GM21528 (cell line): ENCODE measurements around the gene HYAL3.
"Not testable (repeated sequence)": the region's sequence is repeated elsewhere in the genome, so short reads cannot be mapped to it uniquely, and the experiment has no call there.

ENCODE experiments used
- ATAC-seq: cut with Tn5 transposase; IDR thresholded peaks from one replicate; pipeline ENCODE4 v1.9.1; 2021; ENCODE audit warnings: mild to moderate bottlenecking, moderate library complexity; ENCODE audit not compliant: unreplicated experiment, low FRiP score

Gene HYAL3

DNA sequence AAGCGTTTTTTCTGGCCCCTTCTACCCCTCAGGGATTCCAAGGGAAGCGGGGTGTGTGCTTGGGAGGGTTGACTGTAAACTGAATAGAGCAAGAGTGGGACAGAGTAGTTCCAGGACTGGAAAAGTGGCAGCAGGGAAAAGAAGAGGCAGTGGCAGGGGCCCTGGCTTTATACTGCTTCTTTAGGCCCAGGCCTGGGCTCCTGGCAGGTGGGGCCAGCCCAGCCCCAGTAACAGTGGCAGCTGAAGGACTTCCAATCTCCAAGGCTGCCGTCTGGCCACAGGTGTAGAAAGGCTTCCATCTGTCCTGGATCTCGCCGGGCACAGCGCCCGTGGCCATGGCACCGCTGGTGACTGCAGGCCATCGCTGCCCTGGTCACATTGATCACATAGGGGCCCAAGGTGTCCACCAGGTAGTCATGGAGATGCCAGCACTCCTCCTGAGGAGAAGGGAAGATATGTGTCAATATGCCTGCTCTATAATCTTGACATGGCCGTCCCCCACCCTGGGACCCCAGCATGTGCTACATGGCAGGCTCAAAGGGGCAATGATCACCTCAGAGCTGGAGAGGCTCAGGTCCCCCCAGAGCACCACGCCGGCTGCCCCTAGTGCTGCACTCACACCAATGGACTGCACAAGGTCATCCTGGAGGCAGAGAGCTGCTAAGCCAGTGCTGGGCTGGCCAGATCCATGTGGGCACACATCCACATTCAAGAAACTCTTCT lies 6.0 kb downstream of the HYAL3 start:
- no peak for ATAC-seq

DNA sequence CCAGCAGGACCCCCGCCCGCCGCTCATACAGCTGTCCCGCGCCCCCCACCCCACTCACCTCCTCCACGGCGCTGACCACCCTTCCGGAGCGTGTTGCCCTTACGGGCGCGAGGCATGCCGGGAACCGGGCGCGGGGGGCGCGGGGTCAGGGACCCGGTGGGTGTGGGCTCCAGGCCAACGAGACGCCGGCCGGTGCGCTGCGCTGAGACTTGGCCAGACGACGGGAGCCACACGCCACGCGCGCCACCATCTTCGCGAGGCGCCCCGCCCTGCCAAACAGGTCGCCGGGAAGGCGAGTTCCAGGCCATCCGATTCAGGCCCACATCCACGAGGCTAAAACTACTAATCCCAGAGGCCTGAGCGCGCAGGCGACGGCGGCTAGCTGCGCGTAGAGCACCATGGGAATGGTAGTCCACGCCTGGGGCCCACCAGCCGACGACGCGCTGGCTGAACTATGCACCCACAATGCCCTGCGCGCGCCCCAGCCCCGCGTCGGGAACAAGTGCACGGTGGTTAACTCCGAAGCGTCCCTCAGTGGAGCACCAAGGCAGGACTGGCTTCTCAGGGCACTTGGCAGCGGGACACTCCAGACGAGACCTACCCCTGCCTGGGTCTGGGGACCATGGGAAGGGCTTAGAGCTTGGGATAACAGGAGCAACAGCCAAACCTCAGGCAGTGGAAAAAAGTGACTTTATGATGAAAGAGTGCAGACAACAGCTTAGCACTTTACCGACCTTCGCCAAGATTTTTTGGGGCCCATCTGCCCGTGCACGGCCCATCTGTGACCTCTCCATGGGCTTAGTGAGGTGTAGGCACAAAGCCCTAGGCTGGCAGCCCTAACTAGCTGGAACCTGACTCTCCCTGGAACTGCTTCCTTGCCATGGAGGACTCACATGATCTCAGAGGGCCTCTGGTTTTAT lies 6.8 kb downstream of the HYAL3 start, which contains the start of gene IFRD2:
TSS of gene IFRD2 (minus strand) at position 271 of the 920 bp plus-strand sequence. CDS start at position 116, 155 bp downstream.
- ATAC-seq: peak; percentile 83

DNA sequence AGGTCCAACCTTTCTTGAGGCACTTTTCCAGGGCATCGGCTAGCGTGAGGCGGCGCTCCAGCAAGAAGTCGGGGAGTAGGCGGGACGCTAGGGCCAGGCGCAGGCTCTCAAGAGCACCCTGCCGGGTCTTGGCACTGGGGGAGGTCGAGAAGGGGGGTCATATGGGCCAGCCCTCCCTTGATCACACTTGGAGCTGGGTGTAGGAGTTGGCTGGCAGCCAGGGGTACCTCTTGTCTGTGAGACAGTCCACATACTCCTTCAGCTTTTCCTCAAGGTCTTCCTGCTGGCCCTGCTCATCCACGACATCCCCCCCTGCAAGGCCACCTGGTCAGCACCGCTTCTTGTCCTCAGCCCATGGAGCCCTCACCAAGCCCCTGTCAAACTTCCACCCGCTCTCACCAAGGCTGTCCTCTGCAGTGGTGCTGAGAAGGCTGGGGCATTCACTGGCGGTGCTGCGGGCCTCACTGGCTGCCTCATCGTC lies 9.0 kb downstream of the HYAL3 start:
- no peak for ATAC-seq

DNA sequence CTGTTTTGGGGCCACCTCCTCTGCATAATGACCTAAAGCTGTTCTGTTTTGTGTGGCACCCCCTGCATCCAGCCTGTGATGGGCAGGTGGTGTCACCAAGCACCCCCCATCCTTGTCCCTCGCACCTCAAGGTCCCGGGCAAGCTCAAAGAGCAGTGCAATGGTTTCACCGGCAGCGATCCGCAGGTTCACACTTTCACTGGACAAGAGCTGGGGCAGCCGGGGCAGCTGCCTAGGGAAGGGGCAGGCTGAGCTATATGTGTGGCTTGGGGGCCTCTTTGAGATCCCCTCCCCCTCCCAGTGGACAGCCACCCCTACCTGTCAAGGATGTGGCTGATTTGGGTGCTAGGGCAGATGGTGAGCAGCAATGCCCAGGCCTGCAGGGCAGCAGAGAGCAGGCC lies 10.1 kb downstream of the HYAL3 start:
- no peak for ATAC-seq

DNA sequence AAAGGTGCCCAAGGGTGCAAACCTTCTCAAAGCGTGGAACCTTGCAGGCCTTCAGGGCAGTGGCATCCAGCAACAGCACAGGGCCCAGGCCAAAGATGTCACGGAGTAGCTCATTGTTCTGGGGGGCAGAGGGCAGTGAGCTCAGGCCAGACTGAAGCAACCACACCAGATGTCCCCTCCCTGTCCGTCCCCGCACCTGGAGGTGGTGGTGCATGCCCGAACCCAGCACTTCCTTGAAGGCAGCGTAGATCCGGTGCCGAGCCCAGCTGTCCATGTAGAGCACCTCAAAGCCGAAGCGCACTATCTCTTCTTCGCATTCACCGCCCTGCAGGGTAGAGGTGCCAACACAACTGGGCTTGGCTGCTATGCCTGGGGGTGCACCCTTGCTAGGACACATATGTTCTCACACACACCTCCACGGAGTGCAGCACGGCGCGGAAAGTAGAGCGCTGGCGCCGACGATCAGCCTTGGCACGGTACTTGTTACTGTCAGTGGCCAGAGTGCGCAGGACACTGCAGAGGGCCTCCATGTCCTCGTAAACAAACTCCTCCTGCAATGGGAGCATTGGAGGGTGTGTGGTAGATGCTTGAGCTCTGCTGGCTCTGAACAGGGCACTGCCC lies 10.7 kb downstream of the HYAL3 start:
- ATAC-seq: no peak

DNA sequence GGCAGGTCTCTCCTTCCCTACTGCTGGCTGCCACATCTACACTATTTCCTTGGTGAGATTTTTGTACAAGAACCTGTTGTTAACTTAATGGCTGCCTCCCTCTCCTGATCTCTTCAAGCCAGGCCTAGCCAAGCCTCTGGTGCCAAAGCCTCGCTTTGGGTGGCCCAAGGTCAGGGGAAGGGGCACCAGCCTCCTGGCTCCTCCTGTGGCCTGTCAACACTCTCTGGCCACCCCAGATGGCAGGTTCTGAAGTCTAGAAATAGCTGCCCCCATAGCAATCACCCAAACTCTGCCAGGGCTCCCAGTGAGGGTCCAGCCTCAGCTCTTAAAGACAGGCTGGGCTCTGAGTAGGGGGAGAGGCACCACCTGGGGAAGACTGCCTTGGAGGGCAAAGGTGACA lies 11.9 kb downstream of the HYAL3 start:
- no peak for ATAC-seq

DNA sequence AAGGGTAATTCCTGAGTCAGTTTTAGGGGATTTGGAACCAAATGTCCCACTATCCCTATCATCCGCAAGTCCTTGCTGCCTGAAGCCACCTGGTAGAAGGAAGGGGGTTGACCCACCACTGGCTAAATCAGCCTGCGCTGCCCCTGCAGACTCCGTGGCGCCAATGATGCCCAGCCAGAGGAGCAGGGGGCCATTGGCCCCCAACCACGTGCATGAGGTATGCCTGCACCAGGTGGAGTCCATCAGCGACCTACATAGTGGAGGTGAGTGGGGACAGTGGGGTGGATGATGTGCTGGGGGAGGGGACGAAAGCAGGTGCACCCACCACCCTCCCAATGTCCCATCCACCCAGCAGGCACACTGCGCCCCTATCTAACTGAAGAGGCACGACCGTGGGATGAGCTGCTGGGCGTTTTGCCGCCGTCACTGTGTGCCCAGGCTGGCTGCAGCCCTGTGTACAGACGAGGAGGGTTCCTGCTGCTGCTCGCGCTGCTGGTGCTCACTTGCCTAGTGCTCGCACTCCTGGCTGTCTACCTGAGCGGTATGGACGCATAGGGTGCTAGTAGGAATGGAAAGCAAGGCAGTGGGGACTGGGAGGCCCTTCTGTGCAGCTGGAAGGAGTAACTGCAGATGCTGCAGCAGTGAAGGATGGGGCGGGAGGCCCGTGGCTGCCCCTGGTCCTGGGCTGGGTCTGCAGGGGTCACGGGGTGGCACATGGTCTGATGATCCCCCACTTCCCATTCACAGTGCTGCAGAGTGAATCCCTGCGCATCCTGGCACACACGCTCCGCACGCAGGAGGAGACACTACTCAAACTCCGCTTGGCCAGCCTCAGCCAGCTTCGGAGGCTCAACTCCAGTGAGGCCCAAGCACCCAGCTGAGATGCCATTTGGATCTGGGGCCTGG lies 12.6 kb downstream of the HYAL3 start:
- no peak for ATAC-seq

DNA sequence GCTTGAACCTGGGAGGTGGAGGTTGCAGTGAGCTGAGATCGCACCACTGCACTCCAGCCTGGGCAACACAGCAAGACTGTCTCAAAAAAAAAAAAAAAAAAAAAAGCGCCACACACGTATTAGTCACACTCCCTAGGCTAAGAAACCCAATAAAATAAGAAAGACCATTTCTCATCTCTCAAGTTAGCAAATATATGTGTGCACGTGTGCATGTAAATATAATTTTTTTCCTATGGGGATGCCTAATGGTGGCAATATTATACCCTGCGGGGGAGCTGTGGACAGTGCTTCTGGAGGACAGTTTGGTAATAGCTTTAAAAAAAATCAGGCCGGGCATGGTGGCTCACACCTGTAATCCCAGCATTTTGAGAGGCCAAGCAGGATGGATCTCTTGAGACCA lies 15.1 kb downstream of the HYAL3 start:
- not testable (repeated sequence) for ATAC-seq

DNA sequence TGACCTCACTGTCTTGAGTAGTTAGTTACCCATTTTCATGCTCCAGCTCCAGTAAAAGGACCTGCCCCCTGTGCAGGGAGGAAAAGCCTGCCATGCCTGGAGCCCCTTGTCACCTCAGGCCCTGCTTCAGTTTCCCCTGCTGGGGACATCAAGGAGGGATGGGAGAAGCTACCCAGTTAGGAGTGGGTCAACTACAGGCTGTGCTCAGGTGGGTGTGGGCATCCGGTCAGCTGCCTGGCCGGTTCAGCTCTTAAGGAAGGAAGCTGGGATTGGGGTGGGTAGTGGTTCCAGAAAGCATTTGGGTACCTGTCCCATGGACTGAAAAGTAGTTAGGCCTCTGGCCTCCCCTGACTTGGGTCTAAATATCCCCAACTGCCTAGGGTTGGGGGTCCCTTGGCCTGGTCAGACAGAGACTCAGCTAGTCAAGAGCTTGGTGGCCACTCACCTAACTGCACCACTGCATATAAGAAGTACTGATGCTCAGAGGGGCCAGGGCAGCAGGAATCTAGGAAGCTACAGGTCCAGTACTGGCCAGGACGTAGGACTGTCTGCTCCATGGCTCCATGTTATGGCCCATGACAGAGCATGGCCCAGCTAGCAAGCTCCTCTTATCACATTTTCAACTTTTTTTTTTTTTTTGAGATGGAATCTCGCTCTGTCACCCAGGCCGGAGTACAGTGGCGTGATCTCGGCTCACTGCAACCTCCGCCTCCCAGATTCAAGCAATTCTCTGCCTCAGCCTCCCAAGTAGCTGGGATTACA lies 19.8 kb downstream of the HYAL3 start:
- ATAC-seq: no peak

DNA sequence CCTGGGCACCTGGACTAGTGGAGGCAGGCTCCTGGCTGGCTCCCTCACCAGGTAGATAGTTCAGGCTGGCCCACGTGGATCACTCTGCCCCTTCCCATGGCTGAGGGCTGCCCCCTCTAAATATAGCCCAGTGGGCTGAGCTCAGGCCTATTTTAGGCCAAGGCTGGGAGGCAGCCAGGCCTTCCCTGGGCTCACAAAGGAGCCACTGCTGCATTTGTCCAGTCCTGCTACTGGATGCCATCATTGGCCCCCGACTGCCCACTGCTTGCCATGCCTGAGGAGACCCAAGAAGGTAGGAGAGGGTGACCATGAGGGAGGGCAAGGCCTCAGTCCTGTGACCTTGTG lies 20.4 kb downstream of the HYAL3 start, which contains the start of gene LSMEM2:
TSS of gene LSMEM2 (plus strand) at position 208 of the 345 bp plus-strand sequence. CDS start at position 235, 27 bp downstream.
- no peak for ATAC-seq

DNA sequence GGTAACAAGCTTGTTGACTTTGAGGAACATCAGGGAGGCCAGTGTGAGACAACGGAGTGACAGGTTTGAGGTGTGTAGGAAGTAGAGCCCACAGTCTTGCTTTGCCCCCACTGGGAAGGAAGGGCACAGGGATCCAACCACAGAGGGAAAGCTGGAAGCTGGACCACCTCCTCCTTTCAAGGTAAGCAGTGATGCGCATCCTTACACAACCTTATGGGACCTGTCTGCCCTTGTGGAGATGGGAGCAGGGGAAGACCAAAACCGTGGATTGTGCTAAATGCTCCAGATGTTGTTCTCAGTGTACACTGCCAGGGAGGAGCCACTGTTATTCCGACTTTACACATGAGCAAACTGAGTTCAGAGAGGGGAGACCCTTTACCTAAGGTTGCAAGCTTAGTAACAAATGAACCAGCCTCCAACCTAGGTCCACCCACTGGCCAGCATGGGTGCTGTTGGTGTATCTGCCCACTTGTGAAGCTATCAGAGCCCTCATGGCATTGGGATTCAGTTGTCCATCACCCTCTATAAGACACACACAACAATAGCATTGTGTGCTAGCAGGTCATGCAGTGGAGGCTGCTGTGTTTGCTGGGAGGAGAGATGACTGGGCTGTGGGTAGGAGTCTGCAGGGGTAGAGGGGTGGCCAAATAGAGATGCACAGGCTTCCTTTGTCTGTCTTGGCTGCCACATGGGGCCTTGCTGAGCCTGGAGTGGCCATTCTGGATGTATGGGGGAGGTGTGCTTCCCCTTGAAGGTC lies 20.9 kb downstream of the HYAL3 start:
- ATAC-seq: no peak

DNA sequence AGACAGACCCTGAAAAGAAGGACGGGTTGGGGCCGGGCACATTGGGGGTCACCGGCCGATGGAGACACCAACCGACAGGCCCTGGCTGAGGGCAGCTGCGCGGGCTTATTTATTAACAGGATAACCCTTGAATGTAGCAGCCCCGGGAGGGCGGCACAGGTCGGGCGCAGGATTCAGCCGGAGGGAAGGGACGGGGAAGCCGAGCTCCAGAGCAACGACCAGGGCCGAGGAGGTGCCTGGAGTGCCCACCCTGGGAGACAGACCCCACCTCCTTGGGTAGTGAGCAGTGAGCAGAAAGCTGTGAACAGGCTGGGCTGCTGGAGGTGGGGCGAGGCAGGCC lies 22.5 kb downstream of the HYAL3 start:
- no peak for ATAC-seq

DNA sequence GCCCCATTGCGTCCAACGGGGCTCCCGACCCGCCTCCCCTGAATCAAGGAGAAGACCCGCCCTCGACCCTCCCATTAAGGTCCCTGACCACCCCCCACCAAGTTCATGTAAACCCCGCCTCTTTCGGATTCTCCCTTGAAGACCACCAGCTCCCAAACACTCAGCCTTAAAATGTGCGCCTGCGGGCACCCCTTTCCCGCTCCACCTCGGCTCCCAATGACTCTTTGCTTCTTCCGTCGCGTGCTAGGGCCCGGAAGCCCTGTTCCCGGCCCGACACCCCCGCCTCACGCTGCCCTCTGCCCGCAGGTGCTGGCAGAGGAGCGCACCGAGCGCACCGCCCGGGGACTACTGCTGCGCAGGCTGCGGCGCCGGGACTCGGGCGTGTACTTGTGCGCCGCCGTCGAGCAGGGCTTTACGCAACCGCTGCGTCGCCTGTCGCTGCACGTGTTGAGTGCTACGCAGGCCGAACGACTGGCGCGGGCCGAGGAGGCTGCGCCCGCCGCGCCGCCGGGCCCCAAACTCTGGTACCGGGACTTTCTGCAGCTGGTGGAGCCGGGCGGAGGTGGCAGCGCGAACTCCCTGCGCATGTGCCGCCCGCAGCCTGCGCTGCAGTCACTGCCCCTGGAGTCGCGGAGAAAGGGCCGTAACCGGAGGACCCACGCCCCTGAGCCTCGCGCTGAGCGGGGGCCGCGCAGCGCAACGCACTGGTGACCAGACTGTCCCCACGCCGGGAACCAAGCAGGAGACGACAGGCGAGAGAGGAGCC lies 23.0 kb downstream of the HYAL3 start:
- no peak for ATAC-seq

DNA sequence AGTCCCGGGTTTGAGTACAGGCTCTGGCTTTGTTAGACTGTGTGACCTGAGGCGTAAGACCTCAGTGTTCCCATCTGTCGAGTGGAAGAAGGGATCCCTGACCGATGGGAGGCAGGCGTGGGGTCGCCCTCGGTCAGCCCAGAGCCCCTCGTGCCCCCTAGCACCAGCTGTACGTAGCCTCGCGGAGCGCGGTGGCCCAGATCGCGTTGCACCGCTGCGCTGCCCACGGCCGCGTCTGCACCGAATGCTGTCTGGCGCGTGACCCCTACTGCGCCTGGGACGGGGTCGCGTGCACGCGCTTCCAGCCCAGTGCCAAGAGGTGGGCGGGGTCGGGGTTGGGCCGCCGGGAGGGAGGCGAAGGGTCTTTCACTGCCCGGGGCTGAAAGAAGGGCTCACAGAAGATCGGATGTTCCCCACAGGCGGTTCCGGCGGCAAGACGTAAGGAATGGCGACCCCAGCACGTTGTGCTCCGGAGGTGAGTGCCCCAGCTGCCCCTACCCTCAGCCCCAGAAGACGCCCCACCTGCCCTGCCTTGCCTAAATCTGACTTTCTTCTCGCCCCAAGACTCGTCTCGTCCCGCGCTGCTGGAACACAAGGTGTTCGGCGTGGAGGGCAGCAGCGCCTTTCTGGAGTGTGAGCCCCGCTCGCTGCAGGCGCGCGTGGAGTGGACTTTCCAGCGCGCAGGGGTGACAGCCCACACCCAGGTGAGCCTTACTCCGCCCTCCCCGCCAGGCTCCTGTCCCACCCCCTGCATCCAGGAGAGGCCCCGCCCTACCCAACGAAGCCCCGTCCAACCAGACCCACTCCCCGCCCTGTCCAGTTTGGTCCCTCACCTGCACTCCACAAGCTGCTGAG lies 23.8 kb downstream of the HYAL3 start:
- no peak for ATAC-seq

DNA sequence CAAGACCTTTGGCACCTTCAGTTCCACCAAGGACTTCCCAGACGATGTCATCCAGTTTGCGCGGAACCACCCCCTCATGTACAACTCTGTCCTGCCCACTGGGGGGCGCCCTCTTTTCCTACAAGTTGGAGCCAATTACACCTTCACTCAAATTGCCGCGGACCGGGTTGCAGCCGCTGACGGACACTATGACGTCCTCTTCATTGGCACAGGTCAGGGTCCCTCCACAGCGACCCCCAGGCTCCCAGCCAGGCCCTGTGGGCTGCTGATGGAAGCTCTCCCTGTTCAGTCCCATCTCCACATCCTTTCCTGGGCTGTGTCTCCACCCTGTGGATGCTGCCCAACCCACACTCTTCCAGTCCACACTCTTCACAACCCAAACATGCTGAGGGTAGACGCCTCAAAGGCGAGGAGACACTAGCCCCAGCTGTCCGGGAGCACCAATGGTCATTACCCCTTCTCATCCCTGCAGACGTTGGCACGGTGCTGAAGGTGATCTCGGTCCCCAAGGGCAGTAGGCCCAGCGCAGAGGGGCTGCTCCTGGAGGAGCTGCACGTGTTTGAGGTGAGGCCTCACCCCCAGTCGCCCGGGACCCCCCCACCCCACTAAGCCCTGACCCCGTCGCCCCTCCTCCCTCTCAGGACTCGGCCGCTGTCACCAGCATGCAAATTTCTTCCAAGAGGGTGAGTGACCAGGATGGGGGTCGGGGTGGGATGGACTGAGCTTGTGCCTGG lies 24.7 kb downstream of the HYAL3 start:
- ATAC-seq: no peak

DNA sequence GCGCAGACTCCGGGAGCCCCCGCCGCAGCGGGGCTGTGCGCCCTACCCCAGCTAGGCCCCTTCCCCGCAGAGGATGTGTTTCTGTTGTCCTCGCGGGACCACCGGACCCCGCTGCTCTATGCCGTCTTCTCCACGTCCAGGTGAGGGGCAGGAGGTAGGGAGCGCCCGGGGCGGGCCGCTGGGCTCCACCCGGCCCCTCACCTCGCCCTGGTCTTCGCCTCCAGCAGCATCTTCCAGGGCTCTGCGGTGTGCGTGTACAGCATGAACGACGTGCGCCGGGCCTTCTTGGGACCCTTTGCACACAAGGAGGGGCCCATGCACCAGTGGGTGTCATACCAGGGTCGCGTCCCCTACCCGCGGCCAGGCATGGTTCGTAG lies 25.5 kb downstream of the HYAL3 start:
- ATAC-seq: no peak
